HG02763 (cell line): ENCODE results near the gene OTOR.

ENCODE experiments used
- ATAC-seq: cut with Tn5 transposase; IDR thresholded peaks from one replicate; pipeline ENCODE4 v1.9.1; 2021; ENCODE audit warnings: mild to moderate bottlenecking, moderate library complexity; ENCODE audit not compliant: unreplicated experiment

OTOR gene

DNA sequence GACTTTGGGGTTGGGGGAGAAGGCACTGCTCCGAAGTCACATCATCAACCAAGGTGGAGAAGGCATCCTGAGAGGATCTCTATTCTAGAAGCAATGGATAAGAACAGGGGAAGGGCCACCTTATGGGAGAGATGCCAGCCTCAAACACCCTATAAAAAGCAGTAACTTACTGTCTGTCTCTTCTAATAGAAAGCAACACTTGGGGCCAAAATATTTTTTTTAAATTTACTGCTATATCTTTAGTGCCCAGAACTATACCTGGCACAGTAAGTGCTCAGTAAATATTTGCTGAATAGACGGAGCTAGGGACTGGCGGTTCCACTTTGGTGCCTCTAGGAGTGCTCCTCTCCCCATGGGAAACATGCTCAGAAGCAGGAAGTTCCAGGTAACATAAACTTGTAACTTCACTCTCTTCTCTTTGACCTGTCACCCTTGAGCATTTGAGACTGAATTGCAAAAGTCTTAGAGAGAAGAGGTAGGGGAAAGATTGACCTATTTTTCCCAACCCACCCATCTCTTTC is 807 bp upstream of the OTOR start:
- ATAC-seq = no peak

DNA sequence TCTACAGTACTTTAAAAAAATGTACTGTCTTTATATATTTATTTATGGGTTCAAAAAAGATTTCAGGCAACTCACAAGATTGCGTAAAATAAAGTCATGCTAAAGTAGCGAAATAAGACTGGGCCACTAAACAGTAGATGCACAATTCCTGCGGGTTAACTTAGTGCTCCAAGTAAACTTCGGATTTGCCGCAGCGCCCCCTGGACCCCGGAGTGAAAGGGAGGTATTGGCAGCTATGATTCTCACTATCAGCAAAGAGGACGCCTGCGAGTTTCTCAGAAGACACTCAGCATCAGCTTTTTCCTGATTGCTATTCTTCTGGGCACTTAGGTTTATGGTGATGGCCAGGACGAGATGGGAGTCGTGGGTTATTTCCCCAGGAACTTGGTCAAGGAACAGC is 1.4 kb downstream of the OTOR start:
- no peak for ATAC-seq

DNA sequence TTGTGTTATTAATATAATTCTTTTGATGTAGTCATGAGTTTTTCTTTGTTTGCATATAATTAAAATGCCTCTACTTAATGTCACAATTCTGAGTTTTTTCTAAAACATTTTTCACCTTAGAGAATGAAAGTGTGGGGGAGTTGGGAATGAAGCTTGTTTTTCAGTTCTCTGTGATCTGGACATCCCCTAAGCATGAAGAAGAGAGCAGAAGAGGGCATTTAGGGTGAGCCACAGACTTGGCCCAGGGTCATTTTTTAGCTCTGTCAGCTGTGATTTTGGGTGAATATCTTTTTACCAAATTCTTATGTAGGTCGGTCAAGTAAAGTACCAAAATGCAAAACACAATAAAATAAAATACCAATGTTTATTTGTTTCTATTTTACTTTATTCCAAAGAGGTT is 3.9 kb downstream of the OTOR start:
- ATAC-seq = no peak

DNA sequence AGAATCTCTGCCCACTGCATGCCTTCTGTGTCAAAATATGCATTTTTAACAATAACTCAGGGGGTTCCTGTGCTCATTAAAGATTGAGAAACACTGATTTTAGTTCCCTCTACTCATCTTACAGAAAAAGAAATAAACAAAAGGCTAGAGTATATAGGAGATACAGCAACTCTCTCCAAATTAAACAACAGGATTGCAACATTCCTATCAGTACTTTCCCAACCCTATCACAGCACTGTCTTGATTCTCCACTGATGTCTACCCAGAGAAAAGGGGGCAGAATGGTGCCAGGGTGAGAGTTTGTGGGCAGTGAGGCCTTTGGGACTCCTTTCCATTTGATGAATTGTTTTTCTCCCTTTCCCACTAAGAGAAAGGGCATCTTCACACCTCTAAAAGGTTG is 4.7 kb downstream of the OTOR start:
- no peak for ATAC-seq

DNA sequence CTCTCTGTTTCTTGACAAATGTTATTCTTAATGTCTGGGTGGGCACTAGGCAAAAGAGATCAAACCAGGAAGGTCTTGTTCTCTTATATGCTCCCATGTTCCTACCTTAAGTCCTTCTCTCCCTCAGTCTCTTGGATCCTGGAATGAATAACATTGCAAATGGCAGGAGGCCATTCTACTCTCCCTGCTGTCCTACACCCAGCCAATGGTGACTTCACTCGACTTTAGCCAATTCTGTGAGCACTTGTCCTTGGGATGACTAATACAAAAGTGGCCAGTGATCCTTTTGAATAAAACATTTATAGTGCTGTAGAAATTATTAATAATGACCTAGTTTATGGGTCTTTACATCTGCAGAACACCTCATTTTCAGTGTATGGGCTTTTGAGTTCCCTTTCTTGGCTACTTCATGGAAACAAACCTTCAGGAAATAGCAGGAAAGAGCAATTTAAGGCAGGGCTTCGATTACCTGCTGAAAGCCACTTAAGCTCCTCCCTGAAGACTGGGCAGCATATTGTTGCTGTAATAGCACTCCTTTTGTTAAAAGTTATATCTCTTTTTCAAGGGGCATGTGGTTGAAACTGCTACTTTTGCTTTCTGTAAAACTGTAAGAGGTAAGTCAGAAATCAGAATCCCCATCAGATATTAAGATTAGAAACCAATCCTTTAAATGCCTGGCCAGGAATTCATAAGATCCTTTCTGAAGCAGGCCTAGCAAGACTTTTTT is 10.5 kb downstream of the OTOR start:
- ATAC-seq = no peak

DNA sequence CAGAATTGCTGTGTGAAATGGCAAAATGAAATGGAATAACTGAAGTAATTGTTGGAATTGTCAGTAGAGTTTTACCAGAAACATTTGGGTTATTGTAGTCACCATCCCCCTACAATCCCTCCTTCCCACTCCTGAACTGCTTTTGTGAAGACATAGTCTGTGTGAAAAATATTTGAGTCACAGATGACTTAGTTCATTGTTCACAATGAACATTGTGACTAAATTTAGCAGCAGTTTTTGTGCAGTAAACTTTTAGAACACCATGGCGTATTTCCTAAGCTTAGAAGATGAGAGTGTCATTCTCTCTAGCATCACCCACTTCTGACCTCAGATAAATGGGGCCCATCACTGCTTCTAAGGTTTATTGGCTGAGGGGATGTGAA is 11.0 kb downstream of the OTOR start:
- no peak for ATAC-seq

DNA sequence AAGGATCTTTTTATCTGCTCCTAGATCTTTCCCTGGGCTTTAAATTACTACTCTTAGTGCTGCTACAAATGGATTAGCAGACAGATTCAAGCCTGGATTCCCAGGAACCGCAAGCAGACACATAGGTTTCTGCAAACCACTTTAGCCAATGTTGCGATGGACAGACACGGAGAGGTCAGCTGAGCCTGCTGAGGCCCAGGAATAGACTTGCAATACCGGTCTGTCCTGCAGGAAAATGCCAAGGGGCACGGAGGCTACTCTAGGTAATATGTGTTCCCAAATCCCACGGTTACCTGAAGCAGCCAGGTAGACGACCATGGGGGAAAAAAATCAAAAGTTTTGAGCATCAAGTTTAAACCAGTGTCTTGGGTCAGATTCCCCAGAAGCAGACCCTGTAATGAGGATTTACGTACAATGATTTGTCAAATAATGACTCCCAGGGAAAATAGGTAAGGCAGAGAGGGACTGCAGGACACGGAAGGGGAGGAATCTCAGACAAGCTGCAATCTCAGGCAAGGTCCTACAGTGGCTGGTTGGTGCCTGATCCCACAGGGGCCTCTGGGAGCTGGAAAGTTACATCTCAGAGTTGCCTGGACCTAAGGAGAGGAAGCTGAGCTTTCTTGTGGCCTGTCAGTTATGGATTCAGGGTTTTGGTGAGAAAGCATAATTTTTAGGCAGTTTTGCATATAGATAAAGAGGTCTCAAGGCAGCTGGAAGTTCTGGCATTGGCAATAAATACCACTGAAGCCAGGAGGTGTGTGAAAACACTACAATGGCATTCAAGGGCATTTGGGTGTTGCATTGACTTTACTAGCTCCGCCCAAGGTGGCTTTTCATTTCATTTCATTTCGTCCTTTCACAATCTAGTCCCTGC is 12.5 kb downstream of the OTOR start:
- ATAC-seq = no peak

DNA sequence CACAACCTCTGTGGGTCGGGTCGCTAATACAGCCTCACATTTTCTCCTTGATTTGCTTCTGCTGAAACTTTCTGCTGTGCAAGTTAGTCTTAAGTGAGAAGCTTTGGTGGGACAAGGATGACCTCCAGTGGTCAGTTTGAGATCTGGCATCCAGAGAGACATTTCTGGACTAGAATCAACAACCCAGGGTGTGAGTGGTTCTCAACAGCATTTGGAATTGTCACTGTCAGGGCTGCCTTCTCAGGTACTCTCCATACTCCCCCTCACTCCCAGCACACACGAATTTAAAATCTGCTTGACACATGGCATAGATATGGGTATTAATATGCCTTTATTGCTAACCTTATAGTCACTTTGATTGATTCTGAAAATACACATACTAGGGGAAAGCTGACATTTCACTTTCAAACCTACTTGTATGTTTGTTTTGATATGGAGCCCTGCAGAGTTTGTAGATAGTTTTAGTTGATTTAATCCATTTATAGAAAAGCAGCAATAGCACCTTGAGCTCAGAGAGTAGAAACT is 13.2 kb downstream of the OTOR start:
- ATAC-seq = no peak

DNA sequence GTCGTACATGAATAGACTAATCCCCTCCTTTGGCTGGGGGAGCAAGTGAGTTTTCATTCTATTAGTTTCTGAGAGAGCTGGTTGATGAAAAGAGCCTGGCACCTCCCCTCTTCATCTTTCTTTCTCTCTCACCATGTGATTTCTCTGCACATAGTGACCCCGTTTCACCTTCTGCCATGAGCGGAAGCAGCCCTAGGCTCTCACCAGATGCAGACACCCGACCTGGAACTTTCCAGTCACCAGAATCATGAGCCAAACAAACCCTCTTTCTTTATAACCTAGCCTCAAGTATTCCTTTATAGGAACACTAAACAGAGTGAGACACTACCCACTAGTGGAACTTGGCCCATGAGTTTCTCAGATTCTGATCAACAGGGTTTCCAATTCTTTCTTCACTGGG is 16.4 kb downstream of the OTOR start:
- ATAC-seq = no peak

DNA sequence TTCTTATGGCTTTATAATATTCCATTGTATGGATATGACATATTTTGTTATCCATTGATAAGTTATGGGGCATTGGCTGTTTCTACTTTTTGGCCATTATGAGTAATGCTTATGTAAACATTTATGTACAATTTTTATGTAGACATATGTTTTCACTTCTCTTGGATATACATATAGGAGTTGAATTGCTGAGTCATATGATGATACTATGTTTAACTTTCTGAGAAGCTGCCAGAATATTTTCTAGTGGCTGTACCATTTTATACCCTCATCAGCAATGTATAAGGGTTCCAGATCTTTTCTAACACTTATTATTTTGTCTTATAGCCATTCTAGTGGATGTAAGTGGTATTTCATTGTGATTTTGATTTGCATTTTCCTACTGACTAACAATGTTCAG is 23.1 kb downstream of the OTOR start:
- ATAC-seq = no peak

DNA sequence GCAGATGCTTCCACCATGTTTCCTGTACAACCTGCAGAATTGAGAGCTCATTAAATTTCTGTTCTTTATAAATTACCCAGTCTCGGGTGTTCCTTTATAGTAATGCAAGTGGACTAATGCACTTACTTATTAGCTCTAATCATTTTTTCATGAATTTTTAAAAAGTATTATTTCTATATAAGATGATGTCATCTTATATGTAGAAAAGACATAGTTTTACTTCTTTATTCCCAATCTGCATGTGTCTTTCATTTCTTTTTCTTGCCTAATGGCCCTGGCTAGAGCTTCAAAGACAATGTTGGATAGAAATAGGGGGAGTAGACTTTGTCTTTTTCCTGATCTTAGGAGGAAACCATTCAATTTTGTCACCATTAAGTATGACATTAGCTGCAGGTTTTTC is 27.8 kb downstream of the OTOR start:
- no peak for ATAC-seq

DNA sequence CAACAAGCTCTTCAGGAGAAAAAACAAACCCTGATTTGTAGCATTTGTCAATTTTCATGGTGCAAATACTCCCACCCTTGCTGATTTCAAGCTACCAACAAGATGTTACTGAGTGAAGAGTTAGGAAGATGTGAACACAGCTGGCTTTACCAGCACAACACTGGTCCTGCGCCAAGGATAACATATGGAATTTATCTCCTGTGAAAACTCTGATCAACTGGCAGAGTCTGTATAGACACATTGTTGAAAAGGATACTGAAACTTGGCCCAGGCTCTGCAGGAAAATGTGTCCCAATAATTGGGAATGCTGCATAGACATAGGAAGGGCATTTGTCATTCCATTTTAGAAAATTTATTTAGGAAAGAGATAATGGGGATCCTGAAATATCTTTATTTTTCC is 29.0 kb downstream of the OTOR start:
- no peak for ATAC-seq

DNA sequence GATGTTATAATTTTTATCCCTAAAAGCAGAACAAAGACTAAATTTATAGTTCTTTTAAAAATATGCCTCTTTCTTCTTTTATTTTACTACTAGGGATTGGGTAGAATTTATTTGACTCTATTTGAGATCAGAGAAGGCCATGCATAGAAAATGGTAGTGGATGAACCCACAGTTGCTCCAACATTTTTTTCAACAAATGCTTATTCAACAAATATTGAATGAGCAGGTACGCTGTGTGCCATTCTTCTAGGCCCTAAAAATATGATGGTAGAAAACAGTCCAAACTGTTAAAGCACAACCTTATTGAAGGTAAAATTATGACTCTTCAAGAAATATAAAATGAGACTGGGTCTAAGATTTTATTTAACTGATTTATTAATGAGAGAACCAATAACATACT is 30.0 kb downstream of the OTOR start:
- ATAC-seq = no peak

DNA sequence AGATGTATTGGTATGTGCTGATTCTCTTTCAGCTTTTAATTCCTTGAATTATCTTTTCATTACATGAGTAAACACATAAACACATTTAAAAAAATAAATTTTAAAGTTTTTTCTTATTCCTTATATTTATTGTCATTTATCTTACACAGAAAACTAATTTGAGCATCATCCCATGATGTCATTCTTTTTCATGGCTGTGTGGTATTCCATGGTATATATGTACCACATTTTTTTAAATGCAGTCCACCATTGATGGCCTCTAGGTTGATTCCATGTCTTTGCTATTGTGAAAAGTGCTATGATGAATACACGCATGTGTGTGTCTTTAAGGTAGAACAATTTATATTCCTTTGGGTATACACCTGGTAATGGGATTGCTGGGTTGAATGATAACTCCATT is 33.3 kb downstream of the OTOR start:
- ATAC-seq = no peak

DNA sequence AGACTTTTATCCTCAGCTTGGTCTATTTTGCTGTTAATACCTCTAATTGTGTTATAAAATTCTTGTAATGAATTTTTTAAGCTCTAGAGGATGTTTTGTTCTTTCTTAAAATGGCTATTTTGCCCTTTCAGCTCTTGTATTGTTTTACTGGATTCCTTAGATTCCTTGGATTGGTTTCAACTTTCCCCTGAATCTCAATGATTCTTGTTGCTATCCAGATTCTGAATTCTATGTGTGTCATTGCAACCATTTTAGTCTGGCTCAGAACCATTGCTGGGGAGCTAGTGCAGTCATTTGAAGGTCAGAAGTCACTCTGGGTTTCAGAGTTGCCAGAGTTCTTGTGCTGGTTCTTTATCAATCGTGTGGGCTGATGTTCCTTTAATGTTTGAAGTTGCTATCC is 37.1 kb downstream of the OTOR start:
- no peak for ATAC-seq
